HPDE6-E6E7 (cell line): ENCODE results near the gene PARP15.

Source experiments
- DNase-seq: peaks from one replicate; pipeline ENCODE4 v3.0.0; 2011; ENCODE audit warnings: missing footprints; ENCODE audit errors: extremely low spot score

PARP15 gene

DNA sequence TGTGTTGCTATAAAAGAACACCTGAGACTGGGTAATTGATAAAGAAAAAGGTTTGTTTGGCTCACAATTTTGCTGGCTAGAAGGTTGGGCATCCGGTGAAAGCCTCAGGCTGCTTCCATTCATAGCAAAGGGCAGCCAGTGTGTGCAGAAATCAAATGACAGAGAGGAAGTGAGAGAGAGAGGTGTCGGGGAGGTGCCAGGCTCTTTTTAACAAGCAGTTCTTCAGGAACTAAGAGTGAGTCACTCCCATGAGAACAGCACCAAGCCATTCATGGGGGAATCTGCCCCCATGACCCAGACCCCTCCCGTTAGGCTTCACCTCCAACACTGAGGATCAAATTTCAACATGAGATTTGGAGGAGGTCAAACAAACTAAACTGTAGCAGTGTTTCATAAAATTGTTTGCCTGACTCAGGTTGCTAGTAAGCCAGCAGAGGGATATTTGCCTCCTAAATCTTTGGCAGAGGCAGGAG is 4.5 kb upstream of the PARP15 start:
- no peak for DNase-seq

DNA sequence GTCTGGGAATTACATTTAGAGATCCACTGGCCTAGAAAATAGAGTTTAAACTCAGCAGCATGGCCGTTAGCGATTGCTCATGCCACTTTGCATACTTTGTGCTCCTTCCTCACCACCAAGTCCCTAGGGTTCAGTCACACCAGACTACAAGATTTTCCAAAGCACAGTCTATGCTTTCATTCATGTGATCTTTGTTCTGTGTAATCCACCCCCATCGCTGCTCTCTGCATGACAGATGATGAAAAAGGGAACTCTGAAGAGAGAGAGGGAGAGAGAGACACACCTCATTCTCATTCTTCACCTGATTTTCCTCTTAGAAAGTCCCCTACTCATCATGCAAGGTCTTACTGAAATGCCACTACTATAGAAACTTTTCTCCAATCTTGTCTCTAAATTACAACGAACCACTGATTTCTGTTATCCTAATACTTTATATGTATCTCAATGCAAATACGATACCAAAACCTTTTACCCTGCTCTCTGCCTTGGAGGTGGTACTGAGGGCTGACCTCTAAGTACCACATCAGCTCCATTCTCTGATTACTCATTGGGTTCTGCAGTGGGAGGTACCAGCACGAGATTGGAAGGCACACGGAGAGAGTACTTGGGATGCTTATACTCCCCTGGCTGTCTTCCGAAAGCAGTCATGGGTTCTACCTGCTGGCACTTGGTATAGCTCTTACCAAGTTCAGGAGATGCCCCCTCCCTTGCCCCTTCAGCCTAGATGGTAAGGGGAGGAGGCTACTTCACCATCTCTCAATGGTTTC is 1.1 kb upstream of the PARP15 start:
- DNase-seq, result no peak

DNA sequence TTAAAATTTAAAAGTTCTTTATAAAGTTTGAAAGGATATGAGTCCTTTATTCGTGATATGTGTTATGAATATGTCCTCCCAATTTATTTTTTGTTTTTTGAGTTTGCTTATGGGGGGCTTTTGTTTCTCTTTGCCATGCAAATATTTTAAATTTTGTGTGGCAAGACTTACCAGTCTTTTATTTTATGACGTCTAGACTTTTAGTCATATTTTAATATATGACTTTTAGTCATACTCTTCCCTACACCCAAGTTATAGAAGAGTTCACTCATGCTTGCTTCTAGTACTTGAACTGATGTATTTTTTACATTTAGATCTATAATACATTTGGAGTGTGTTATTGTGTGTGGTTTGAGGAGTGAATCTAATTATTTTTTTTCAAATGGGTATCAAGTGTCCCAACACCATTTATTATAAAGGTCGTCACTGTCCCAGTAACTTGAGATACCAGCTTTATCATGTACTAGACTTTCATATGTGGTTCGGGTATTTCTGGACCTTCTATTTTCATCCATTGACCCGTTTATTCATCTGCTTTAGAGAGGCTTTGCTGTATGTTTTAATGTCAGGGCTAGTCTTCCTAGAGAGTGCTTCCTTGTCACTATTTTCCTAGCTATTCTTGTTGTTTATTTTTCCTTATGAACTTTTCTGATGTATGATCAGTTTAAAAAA is 755 bp downstream of the PARP15 start:
- DNase-seq, result no peak

DNA sequence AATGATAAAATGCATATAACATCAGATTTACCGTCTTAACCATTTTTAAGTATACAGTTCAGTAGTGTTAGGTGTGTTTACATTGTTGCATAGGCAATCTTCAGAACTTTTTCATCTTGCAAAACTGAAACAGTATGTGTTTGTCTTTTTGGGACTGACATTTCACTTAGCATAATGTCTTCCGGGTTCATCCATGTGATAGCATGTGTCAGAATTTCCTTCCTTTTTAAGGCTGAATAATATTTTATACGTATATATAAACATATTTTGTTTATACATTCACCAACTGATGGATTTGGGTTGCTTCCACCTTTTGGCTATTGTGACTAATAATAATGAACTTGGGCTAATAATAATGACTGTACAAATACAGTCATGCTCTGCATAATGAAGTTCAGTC is 3.0 kb downstream of the PARP15 start:
- no peak for DNase-seq

DNA sequence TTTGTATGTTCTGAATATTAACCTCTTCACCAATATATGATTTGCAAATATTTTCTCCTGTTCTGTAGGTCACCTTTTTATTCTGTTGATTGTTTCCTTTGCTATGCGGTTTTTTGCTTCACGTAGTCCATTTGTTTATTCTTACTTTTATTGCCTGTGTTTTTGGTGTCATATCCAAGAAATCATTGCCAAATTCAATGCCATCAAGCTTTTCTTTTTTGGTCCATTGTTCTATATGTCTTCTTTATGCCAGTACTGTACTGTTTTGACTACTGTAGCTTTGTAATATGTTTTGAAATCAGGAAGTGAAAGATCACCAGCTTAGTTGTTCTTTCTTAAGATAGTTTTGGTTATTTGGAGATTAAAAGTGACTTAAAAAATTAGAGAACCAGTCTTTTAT is 4.2 kb downstream of the PARP15 start:
- DNase-seq, result no peak

DNA sequence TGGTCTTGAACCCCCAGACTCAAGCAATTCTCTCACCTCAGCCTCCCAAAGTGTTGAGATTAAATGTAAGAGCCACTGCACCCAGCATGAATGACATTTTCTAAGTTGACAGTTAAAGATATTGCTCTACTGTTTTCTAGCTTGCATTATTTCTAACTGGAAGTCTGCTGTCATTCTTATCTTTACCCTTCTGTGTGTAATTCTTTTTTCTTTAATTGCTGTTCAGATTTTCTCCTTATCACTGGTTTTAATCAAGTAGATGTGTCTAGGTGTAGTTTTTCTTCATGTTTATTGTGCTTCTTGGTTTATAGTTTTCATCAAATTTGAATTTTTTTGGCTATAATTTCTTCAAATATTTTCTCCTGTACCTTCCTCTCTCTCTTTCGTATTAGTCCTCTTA is 4.9 kb downstream of the PARP15 start:
- DNase-seq, result no peak

DNA sequence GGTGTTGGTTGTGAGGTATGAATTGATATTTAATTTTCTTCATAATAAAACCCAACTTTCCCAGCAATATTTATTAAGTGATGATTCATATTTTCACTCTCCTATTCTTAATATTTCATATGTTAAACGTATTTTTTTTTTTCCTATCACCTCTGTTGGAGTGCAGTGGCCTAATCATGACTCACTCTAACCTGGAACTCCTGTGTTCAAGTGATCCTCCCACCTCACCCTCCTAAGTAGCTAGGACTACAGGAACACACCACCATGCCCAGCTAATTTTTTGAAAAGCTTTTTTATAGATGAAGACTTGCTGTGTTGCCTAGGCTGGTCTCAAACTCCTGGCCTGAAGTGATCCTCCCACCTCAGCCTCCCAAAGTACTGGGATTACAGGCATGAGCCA is 8.6 kb downstream of the PARP15 start:
- DNase-seq, result no peak

DNA sequence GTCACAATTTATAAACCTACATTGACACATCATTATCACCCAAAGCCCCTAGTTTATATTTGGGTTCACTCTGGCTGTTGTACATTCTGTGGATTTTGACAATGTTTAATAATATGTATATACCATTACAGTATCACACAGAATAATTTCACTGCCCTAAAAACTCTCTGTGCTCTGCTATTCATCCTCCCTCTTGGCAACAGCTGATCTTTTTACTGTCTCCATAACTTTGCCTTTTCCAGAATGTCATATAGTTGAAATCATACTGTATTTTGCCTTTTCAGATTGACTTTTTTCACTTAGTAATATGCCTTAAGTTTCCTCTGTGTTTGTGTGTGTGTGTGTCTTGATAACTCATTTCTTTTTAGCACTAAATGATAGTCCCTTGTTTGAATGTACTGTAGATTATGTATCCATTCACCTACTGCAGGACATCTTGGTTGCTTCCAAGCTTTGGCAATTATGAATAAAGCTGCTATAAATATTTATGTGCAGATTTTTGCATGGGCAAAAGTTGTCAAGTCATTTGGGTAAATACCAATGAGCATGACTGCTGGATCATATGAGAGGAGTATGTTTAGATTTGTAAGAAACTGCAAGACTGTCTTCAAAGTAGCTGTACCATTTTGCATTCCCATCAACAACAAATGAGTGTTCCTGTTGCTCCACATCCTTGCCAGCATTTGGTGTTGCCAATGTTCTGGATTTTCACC is 9.5 kb downstream of the PARP15 start:
- DNase-seq, result no peak

DNA sequence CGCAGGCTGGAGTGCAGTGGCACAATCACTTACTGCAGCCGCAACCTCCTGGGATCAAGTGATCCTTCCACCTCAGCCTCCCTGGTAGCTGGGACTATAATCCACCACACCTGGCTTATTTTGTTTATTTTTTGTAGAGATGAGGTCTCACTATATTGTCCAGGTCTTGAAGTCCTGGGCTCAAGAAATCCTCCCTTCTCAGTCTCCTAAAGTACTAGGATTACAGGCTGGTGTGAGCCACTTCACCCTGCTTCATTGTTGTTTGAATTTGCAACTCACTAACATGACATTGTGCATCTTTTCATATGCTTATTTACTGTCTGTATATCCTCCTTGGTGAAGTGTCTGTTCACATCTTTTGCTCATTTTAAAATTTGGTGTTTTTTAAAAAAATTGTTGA is 10.1 kb downstream of the PARP15 start:
- no peak for DNase-seq

DNA sequence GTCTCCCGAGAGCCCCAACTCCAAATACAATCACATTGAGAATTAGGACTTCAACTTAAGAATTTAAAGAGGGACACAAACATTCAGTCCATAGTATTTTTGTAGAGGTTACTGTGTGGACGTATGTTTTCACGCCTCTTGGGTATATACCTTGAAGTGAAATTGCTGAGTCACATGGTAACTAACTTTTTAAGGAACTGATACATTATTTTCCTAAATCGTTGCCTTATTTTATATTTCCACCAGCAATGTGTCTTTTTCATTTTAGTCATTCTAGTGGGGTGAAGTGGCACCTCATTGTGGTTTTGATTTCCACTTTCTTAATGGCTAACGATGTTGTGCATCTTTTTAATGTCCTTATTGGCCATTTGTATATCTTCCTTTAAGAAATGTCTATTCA is 11.8 kb downstream of the PARP15 start:
- no peak for DNase-seq

DNA sequence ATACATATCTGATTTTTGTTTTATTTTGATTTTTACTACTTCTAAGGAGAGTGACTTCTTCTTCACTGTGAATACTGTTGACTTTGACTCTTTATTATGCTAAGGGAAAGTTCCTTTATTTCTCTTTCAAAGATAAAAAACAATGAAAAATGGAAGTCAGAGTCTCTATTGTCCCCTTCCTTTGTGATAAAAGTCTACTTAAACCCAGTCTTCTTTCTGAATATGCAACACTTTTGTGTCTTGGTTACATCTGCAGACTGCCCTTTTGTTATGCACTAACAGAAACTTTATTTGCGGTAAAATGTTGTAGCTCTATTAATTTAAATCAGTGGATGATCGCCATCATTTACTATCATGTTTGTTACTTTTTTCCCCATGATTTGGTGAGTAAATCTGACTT is 13.2 kb downstream of the PARP15 start:
- no peak for DNase-seq

DNA sequence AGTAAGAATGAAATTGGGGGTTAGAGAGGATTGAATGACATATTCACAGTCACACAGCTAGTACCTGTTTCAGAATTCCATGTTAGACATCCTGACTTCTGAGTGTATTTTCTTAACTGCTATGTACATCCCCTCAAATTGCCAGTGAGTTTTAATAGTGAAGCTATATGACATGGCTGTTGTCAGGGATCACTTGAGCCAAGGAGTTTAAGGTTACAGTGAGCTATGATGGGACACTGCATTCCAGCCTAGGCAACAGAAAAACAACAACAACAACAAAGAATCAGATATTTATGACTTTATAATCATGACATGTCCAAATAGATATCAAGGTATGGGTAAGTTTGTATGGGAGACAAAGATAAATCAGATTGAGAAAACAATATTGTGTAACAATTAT is 16.6 kb downstream of the PARP15 start:
- DNase-seq, result no peak

DNA sequence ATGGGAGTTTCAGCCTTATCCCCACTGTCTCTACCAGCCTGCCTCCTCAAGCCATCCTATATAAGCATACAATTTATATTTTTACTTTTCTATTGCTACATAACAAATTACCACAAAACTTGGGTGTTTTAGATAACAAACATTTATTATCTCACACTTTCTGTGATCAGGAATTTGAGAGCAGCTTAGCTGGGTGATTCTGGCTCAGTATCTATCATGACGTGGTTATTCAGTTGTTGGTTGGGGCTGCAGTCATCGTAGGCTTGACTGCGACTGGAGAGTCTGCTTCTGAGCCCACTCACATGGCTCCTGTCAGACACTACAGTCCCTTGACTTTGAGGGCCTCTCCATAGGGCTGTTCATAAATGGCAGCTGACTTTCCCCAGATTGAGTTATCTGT is 20.7 kb downstream of the PARP15 start:
- DNase-seq, result no peak

DNA sequence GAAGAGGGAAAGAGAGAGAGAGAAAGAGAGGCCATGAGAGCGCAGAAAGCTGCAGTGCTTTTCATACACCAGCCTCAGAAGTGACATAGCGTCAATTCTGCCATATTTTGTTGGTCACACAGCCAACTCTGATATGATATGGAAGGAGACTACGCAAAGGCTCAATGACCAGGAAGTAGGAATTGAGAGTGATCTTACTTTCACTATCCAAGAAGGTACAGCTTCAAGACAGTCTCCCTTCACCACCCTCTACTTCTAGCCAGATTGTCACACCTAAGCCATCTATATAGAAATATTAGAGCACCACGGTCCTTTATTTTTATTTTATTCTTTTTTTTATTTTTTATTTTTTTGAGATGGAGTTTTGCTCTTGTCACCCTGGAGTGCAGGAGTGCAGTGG is 21.1 kb downstream of the PARP15 start:
- DNase-seq, result no peak

DNA sequence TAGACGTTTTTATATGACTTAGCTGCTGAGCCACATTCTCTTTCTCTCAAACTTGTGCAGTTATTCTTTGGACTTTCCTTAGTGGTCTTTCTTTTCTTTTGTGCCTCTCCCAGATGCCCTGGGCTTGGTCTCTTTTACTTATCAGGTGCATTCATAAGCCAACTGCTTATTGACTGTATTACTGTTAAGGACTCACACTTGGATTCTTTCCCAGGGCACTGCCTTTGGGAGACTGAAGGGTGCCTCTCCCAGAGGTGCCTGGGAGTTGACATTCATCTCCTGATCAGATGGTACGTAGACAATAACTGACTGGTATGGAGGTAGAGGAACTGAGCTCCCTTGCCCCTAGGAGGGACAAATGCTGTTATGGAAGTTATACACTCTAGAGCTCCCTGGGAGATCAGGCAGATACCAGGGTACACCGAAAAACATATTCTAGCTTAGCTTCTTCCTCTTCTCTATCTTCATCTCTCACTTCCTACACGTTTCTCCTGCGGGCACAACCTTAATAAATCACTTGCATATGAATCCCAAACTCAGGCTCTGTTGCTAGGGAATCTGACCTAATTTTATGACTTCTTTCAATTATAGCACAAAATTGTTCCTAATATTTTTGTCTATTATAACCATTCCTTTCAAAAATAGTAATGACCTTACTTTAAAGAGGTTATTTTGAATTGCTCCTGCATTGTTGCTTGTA is 24.7 kb downstream of the PARP15 start:
- no peak for DNase-seq

DNA sequence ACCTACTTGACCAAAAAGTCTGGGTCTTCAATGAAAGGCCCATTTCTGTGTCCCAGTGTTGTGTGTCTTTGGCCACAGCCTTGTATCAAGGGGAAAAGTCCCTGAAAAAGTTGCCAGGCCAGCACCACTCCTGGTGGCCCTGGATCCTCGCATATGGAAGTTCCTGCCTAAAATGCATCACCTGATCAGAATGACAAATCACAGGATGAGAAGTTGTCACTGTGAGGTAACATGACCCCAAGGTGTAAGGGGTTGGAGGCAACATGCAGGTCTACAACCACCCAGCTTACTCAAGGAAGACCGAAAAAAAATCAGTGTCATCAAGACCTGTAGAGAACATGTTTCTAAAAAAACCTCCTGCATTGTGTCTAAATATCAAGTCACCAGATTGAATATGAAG is 25.6 kb downstream of the PARP15 start:
- no peak for DNase-seq

DNA sequence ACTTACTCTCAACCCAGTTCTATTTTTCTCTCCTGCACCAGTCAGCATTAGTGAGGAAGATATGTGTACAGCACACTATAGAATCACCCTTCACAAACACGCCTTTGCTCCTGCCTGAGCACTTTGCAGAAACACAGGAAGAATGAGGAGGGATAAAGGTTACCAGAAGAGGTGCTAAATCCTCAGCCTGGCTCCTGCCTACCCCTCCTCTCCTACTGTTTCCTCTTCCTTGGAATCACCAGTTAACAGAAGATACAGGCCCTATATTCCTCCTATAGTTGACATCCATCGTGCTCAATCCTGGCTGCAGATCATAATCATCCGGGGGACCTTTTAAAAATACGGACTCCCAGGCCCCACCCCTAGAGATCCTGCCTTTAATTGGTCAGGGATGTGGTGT is 28.9 kb downstream of the PARP15 start:
- no peak for DNase-seq

DNA sequence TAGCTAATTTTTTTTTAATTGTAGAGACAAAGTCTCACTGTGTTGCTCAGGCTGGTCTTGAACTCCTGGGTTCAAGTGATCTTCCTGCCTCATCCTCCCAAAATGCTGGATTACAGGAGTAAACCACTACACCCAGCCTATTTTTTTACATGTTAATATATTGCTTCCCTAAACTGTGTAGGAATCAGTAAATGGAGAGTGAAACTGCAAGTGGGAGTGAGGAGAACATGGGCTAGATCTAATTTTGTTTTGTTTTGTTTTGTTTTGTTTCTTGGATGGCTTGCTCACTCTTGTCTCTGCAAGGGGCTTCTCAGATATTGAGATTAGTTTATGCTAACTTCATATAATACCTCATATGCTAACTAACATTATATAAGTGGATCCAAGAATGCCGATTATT is 31.5 kb downstream of the PARP15 start:
- DNase-seq, result no peak

DNA sequence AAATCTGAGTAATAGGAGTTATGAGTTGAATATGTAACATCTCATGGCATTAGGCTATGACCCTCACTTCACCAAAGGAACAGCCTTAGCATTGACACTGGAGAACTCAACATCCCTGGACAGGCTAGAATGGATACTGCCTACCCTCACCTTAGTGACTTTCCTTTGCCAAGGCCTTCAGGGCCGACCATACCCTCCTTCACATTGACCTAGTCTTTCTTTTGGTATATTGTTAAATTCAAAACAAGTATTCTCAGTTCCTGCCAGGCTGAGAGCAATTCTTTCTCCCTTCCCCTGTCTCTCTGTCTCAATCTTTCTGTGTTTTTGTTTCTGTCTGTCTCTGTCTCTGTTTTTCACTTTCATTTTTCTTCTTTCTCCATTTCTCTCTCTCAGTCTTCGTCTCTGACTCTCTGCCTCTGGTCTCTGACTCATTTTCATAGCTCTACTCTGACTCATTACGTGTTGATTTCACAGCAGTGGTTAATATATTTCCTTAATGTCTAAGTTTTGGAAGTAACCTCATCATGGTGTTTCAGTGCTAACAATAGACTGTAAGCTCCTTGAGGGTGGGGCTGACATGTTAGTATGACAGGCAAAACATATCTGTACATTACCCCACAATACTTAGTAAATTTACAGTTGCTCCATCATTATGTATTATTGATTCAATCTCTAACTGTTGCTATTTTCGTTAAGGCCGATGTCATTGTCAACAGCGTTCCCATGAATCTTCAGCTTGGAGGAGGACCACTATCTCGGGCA is 32.5 kb downstream of the PARP15 start:
- DNase-seq, result peak; percentile 78

DNA sequence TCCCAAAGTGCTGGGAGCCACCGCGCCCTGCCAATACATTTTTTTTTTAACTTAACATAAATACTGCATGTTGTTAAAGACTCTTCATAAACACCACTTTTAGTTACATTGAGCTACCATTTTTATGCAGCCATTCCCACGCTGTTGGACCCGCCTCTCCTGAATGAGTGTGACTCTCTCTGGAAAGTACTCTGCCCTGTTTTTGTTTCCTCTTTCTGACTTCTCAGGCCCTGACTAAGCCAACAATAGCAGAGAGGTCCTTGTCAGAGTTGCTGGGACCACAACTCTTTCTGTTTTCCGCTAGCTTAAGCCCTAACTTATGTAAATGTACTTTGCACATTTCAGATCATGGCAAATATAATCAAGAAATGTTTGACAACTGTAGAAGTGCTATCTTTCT is 35.2 kb downstream of the PARP15 start:
- DNase-seq, result no peak

DNA sequence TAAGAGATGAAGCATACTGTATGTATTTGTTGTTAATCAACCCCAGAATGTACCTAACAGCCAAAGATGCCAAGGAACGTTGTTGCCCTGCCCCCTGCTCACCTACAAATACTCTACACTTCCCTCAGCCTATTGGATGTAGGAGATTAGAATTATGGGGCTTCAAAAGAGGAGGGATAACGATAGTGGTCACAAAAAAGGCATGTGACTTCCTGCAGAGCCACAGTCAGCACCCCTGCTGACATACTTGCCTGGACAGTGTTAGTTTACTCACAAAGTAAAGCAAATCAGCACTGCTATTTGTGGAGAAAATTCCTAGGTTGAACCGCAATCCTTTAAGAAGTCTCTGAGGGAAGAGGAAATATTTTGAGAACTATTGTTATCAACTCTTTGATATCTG is 37.9 kb downstream of the PARP15 start:
- DNase-seq, result no peak

DNA sequence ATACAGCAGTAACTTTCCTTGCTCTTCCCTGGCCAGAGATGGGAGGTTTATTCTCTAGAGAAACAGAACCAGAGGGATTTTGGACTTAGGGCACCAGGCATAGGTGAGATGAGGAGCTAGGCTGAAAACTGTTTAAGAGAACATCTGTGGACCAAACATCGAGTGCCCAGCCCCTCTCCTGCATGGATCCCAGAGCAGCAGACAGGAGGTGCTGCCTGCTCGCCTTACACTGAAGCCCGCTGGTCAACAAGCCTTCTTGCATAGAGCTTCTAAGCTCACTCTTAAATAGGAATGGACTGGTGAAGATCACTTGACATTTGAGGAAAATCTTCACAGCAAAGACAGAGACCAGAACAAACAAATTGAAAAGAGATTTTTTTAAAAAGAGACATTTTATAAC is 41.2 kb downstream of the PARP15 start:
- DNase-seq, result no peak
